NCI-H2107 (cell line): ENCODE results near the gene ADNP.

Experiments
- DNase-seq: peaks from one replicate; lab custom pipeline; 2025; lab: John Stamatoyannopoulos, UW

ADNP gene

GRCh38 chr20:50872560-50873425 is 58.4 kb downstream of the ADNP start:
- no peak for DNase-seq

GRCh38 chr20:50870561-50871161 is 60.6 kb downstream of the ADNP start:
- DNase-seq = no peak

GRCh38 chr20:50868509-50869495 is 62.4 kb downstream of the ADNP start:
- DNase-seq = no peak

GRCh38 chr20:50867805-50868204 is 63.4 kb downstream of the ADNP start:
- no peak for DNase-seq

- DNase-seq = no peak
These were observed 64.4 kb downstream of the ADNP start for GRCh38 chr20:50866831-50867230.

- DNase-seq = no peak
These were observed 65.1 kb downstream of the ADNP start for GRCh38 chr20:50866036-50866685.

GRCh38 chr20:50865591-50865990 is 65.6 kb downstream of the ADNP start:
- no peak for DNase-seq

GRCh38 chr20:50865114-50865513 is 66.1 kb downstream of the ADNP start:
- DNase-seq = no peak

GRCh38 chr20:50862546-50862945 is 68.7 kb downstream of the ADNP start:
- no peak for DNase-seq

GRCh38 chr20:50861012-50861411 is 70.2 kb downstream of the ADNP start:
- DNase-seq = no peak

- DNase-seq = no peak
These were observed 72.1 kb downstream of the ADNP start for GRCh38 chr20:50859161-50859560.

GRCh38 chr20:50858525-50858924 is 72.7 kb downstream of the ADNP start:
- no peak for DNase-seq

- no peak for DNase-seq
These were observed 73.9 kb downstream of the ADNP start for GRCh38 chr20:50857348-50857747.

GRCh38 chr20:50856475-50857041 is 74.7 kb downstream of the ADNP start:
- DNase-seq = no peak

- no peak for DNase-seq
These were observed 75.5 kb downstream of the ADNP start for GRCh38 chr20:50855498-50856474.

GRCh38 chr20:50854506-50855249 is 76.6 kb downstream of the ADNP start:
- no peak for DNase-seq

GRCh38 chr20:50852085-50852484 is 79.2 kb downstream of the ADNP start:
- DNase-seq = no peak

GRCh38 chr20:50850721-50851286 is 80.4 kb downstream of the ADNP start:
- no peak for DNase-seq
